H9 (cell line): ENCODE data around the gene CCDC180. TPM values are rescaled to one million over a fixed set of nuclear protein-coding genes. Genes with fewer than 3 reads are reported as not detected.

Experiments used
- DNase-seq: peaks from one replicate; pipeline ENCODE4 v3.0.0-alpha.2; 2017
- H2AFZ ChIP-seq: one replicate; pipeline ENCODE4 v1.6.1; 2013; ENCODE audit warnings: mild to moderate bottlenecking, low read length, control low read depth, moderate library complexity
- H2AK5ac ChIP-seq: 2 replicates; pipeline ENCODE4 v1.6.1; 2013; ENCODE audit warnings: low read length, control low read depth, mixed read lengths; ENCODE audit not compliant: insufficient read length
- H2BK120ac ChIP-seq: one replicate; pipeline ENCODE4 v1.6.1; 2013; ENCODE audit warnings: low read depth, mild to moderate bottlenecking, low read length, control low read depth, inconsistent platforms; ENCODE audit not compliant: poor library complexity, severe bottlenecking
- H2BK12ac ChIP-seq: 2 replicates; pipeline ENCODE4 v1.6.1; 2013; ENCODE audit warnings: low read length, control low read depth, mixed read lengths, low read depth; ENCODE audit not compliant: insufficient read length
- H2BK15ac ChIP-seq: 2 replicates; pipeline ENCODE4 v1.6.1; 2013; ENCODE audit warnings: low read depth, low read length, control low read depth
- H2BK20ac ChIP-seq: one replicate; pipeline ENCODE4 v1.6.1; 2013; ENCODE audit warnings: low read depth, mild to moderate bottlenecking, low read length, control low read depth, inconsistent platforms; ENCODE audit not compliant: poor library complexity, severe bottlenecking
- H2BK5ac ChIP-seq: 2 replicates; pipeline ENCODE4 v1.6.1; 2013; ENCODE audit warnings: low read length, control low read depth, mixed read lengths; ENCODE audit not compliant: insufficient read length
- H3K14ac ChIP-seq: 2 replicates; pipeline ENCODE4 v1.6.1; 2013; ENCODE audit warnings: low read length, control low read depth; ENCODE audit not compliant: insufficient read depth
- H3K18ac ChIP-seq: 2 replicates; pipeline ENCODE4 v1.6.1; 2013; ENCODE audit warnings: low read depth, mild to moderate bottlenecking, mixed read lengths, low read length, control low read depth; ENCODE audit not compliant: insufficient read length
- H3K23ac ChIP-seq: 2 replicates; pipeline ENCODE4 v1.6.1; 2013; ENCODE audit warnings: low read length, control low read depth, mixed read lengths, low read depth; ENCODE audit not compliant: insufficient read length
- H3K23me2 ChIP-seq: 2 replicates; pipeline ENCODE4 v1.6.1; 2013; ENCODE audit warnings: low read depth, mild to moderate bottlenecking, mixed read lengths, low read length, control low read depth; ENCODE audit not compliant: insufficient read length, poor library complexity, severe bottlenecking
- H3K27ac ChIP-seq: 2 replicates; pipeline ENCODE4 v1.5.1; 2013; ENCODE audit warnings: low read length, control low read depth, mixed read lengths, low read depth; ENCODE audit not compliant: insufficient read length
- H3K27me3 ChIP-seq: 2 replicates; pipeline ENCODE4 v1.6.1; 2013; ENCODE audit warnings: low read length, control low read depth, inconsistent platforms; ENCODE audit not compliant: insufficient read depth
- H3K4ac ChIP-seq: 2 replicates; pipeline ENCODE4 v1.6.1; 2013; ENCODE audit warnings: low read depth, mild to moderate bottlenecking, control low read depth, inconsistent platforms, low read length, moderate library complexity
- H3K4me1 ChIP-seq: 2 replicates; pipeline ENCODE4 v1.6.1; 2013; ENCODE audit warnings: low read length, control low read depth, inconsistent platforms; ENCODE audit not compliant: insufficient read depth
- H3K4me2 ChIP-seq: 2 replicates; pipeline ENCODE4 v1.6.1; 2013; ENCODE audit warnings: low read length, control low read depth, mixed read lengths; ENCODE audit not compliant: insufficient read length, insufficient read depth
- H3K56ac ChIP-seq: 2 replicates; pipeline ENCODE4 v1.6.1; 2013; ENCODE audit warnings: low read depth, mild to moderate bottlenecking, mixed read lengths, low read length, control low read depth; ENCODE audit not compliant: insufficient read length
- H3K79me1 ChIP-seq: 2 replicates; pipeline ENCODE4 v1.6.1; 2013; ENCODE audit warnings: low read depth, mild to moderate bottlenecking, moderate library complexity, low read length, control low read depth, inconsistent platforms; ENCODE audit not compliant: insufficient read depth, poor library complexity, severe bottlenecking
- H3K79me2 ChIP-seq: 2 replicates; pipeline ENCODE4 v1.6.1; 2013; ENCODE audit warnings: low read length, control low read depth, inconsistent platforms; ENCODE audit not compliant: insufficient read depth
- H3K9ac ChIP-seq: 2 replicates; pipeline ENCODE4 v1.6.1; 2013; ENCODE audit warnings: low read length, control low read depth, mixed read lengths; ENCODE audit not compliant: insufficient read length; ENCODE audit errors: extremely low read depth
- H3K9me3 ChIP-seq: one replicate; pipeline ENCODE4 v1.6.1; 2013; ENCODE audit warnings: low read depth, low read length, inconsistent platforms; ENCODE audit not compliant: control insufficient read depth
- H3T11ph ChIP-seq: one replicate; pipeline ENCODE4 v1.6.1; 2013; ENCODE audit warnings: mild to moderate bottlenecking, low read length, control low read depth, inconsistent platforms
- H4K20me1 ChIP-seq: one replicate; pipeline ENCODE4 v1.6.1; 2013; ENCODE audit not compliant: control insufficient read depth, insufficient read length, insufficient read depth
- H4K5ac ChIP-seq: 2 replicates; pipeline ENCODE4 v1.6.1; 2013; ENCODE audit warnings: low read depth, mild to moderate bottlenecking, mixed read lengths, low read length, control low read depth; ENCODE audit not compliant: insufficient read length
- H4K8ac ChIP-seq: replicated peaks from 2 replicates; pipeline ENCODE4 v1.6.1; 2013; ENCODE audit warnings: low read length, control low read depth, mixed read lengths, low read depth; ENCODE audit not compliant: insufficient read length
- H4K91ac ChIP-seq: 2 replicates; pipeline ENCODE4 v1.6.1; 2013; ENCODE audit warnings: low read depth, mild to moderate bottlenecking, moderate library complexity, mixed read lengths, low read length, control low read depth; ENCODE audit not compliant: insufficient read length
- H3K27ac Mint-ChIP-seq, 3 experiments: 2 replicates in 2 of 3; 3 replicates in 1 of 3; pipeline ENCODE4 v1.8.0; 2020 to 2021; ENCODE audit warnings: mixed read lengths in 3 of 3, mild to moderate bottlenecking in 1 of 3, moderate library complexity in 1 of 3
- H3K27me3 Mint-ChIP-seq: 2 replicates; pipeline ENCODE4 v1.8.0; 2021; ENCODE audit warnings: low read depth, mild to moderate bottlenecking, moderate library complexity, mixed read lengths
- H3K36me3 Mint-ChIP-seq, 3 experiments: 2 replicates in 2 of 3; 3 replicates in 1 of 3; pipeline ENCODE4 v1.8.0; 2020 to 2021; ENCODE audit warnings: low read depth in 3 of 3, mixed read lengths in 3 of 3; ENCODE audit not compliant: insufficient read depth in 1 of 3
- H3K4me1 Mint-ChIP-seq, 2 experiments: 2 replicates each; pipeline ENCODE4 v1.8.0; 2020; ENCODE audit warnings: mixed read lengths in 2 of 2
- H3K4me3 Mint-ChIP-seq, 2 experiments: 2 replicates in 1 of 2; 3 replicates in 1 of 2; pipeline ENCODE4 v1.8.0; 2020 to 2021; ENCODE audit warnings: mild to moderate bottlenecking in 2 of 2, mixed read lengths in 2 of 2, moderate library complexity in 1 of 2
- H3K9me3 Mint-ChIP-seq, 2 experiments: 2 replicates in 1 of 2; 3 replicates in 1 of 2; pipeline ENCODE4 v1.8.0; 2020; ENCODE audit warnings: mild to moderate bottlenecking in 2 of 2, mixed read lengths in 2 of 2, moderate library complexity in 1 of 2
- WGBS: extraction: QIAGEN DNeasy Blood & Tissue Kit; methylation state at CpG from one replicate; pipeline ENCODE4 v1.1.7; 2013; ENCODE audit warnings: missing lambda C conversion rate, low lambda C conversion rate, mixed read lengths; ENCODE audit not compliant: insufficient read length; ENCODE audit errors: extremely low coverage; 5-methylcytosine and 5-hydroxymethylcytosine counted together
- total RNA-seq: library from RNA; stranded (reverse); gene quantifications from 2 replicates; pipeline ENCODE4 v1.2.1, GENCODE V29; 2021
- TF ChIP-seq, protein P1 (sequence below): fragments of 200-600 bp; sonication (generic); conservative IDR thresholded peaks from 3 replicates; pipeline ENCODE4 v1.8.0; 2021; ENCODE audit warnings: antibody characterized with exemption, mild to moderate bottlenecking

The CCDC180 gene
- total RNA-seq, 1 experiment from 2014 or later = 5.9 TPM

DNA sequence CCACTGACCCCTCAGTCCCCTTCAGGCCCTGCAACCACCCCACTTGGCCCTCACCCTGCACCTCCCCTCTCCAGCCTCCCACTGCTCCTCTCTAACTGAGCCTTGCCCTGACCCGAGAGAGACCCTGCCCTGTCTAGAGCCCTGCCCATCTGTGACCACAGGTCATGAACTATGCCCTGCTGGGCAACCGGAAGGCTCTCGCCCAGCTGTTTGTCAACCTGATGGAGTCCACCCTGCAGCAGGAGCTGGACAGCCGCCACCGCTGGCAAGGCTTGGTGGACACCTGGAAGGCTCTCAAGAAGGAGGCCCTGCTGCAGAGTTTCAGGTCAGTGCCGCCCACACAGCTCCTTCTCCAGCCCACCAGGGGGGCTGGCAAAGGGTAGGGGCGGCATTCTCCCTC lies 9.4 kb downstream of the CCDC180 start:
- Histone ChIP-seq H3K14ac (no peak overlapping the region), H3K4ac (no peak overlapping the region), H3K23ac (no peak overlapping the region), H4K91ac (no peak overlapping the region), H4K8ac (no peak overlapping the region), H3K23me2 (no peaks in the 10 kb centered on the region), H3K56ac (no peak overlapping the region), H2BK120ac (no peak overlapping the region), H4K5ac (no peak overlapping the region), H2BK5ac (no peak overlapping the region), H3K27me3 (no peaks in the 10 kb centered on the region), H2AFZ (no peak overlapping the region), H2BK20ac (no peak overlapping the region), H2BK15ac (no peak overlapping the region), H3K4me1 (no peaks in the 10 kb centered on the region), H3K79me2 (no peaks in the 10 kb centered on the region), H3T11ph (no peak overlapping the region), H3K9ac (no peak overlapping the region), H4K20me1 (no peaks in the 10 kb centered on the region), H2AK5ac (no peak overlapping the region), H2BK12ac (no peak overlapping the region), H3K18ac (no peak overlapping the region), H3K4me2 (no peak overlapping the region), H3K79me1 (no peaks in the 10 kb centered on the region), H3K27ac (no peak overlapping the region), H3K9me3 (no peaks in the 10 kb centered on the region)
- peaks cover 0 to 6% of the 10 kb centered on the region in 2 experiments; a peak in 2 of 4 replicates for H3K4me1 Mint-ChIP-seq
- H3K27me3 Mint-ChIP-seq = no peaks in the 10 kb centered on the region
- H3K4me3 Mint-ChIP-seq = no peak overlapping the region
- H3K9me3 Mint-ChIP-seq = no peaks in the 10 kb centered on the region; a peak in 1 of 5 replicates
- peak overlapping the region in 1 of 3 experiments; percentile 77; a peak in 2 of 7 replicates for H3K27ac Mint-ChIP-seq
- peaks cover 5 to 41% (median 24%) of the 10 kb centered on the region in 3 experiments; a peak in 6 of 7 replicates for H3K36me3 Mint-ChIP-seq
- TF ChIP-seq, protein P1, sequence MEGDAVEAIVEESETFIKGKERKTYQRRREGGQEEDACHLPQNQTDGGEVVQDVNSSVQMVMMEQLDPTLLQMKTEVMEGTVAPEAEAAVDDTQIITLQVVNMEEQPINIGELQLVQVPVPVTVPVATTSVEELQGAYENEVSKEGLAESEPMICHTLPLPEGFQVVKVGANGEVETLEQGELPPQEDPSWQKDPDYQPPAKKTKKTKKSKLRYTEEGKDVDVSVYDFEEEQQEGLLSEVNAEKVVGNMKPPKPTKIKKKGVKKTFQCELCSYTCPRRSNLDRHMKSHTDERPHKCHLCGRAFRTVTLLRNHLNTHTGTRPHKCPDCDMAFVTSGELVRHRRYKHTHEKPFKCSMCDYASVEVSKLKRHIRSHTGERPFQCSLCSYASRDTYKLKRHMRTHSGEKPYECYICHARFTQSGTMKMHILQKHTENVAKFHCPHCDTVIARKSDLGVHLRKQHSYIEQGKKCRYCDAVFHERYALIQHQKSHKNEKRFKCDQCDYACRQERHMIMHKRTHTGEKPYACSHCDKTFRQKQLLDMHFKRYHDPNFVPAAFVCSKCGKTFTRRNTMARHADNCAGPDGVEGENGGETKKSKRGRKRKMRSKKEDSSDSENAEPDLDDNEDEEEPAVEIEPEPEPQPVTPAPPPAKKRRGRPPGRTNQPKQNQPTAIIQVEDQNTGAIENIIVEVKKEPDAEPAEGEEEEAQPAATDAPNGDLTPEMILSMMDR = no peak
- WGBS = no CpG with 5 or more reads among the region's 7 CpGs
- DNase-seq = no peak
